Upper lobe of right lung (tissue), 1 donor: Measurements from ENCODE around the gene IL34. TPM values are rescaled to one million over a fixed set of nuclear protein-coding genes. Genes with fewer than 3 reads are reported as not detected.
A peak's percentile ranks its signal among the peaks of the same experiment; 100 is the strongest.

Experiments used
- ATAC-seq: fragments of 200-7000 bp; cut with Tn5 transposase; one replicate; pipeline ENCODE4 v1.9.1; 2020; ENCODE audit warnings: mild to moderate bottlenecking, moderate library complexity
- DNase-seq: peaks from one replicate; pipeline ENCODE4 v3.0.0-alpha.2; 2020
- H3K27ac ChIP-seq: fragments of 200-600 bp; one replicate; pipeline ENCODE4 v1.8.0; 2022
- H3K27me3 ChIP-seq: fragments of 200-600 bp; one replicate; pipeline ENCODE4 v1.8.0; 2022; ENCODE audit warnings: mild to moderate bottlenecking
- H3K36me3 ChIP-seq: fragments of 200-600 bp; one replicate; pipeline ENCODE4 v1.8.0; 2022
- H3K4me1 ChIP-seq: fragments of 200-600 bp; one replicate; pipeline ENCODE4 v1.8.0; 2022
- H3K4me3 ChIP-seq: fragments of 200-600 bp; one replicate; pipeline ENCODE4 v1.8.0; 2022; ENCODE audit warnings: mild to moderate bottlenecking
- H3K9me3 ChIP-seq: fragments of 200-600 bp; one replicate; pipeline ENCODE4 v1.8.0; 2022
- CTCF ChIP-seq: fragments of 200-600 bp; IDR thresholded peaks from one replicate; pipeline ENCODE4 v1.8.0; 2022; ENCODE audit warnings: antibody characterized with exemption
- intact Hi-C: fragments of 100-400 bp; cut with DNase I; formaldehyde crosslinking; loops from one replicate; pipeline ENCODE4 v1.11.0; 2022
- long read RNA-seq: library from polyadenylated mRNA; unstranded; transcript quantifications from one replicate; pipeline ENCODE4 v2.0.0, GENCODE V29; 2021
- total RNA-seq: library from RNA; stranded (reverse); fragmentation: NEBNext Ultra II Directional; extraction: Animal tissue kit (Norgen Biotek cat#: 25700); gene quantifications from one replicate; pipeline ENCODE4 v1.2.1, GENCODE V29; 2021
- donor health status: DM: no; HTN: yes; CAD: no; lungs with severe emphysema.

The IL34 gene
- 3.3 TPM for total RNA-seq
- long read RNA-seq, partial matches to known transcripts = 0 of 5 reads
- long read RNA-seq, other reads (novel, unspliced or antisense) = 4 of 5 reads

- H3K27ac ChIP-seq = no peak within 1 kb of the TSS
- H3K9me3 ChIP-seq = no peaks in the 10 kb centered on the region
- intact Hi-C loops = no loop called here
- DNase-seq (no peak), ATAC-seq (peak; percentile 15)
- no peaks in the 10 kb centered on the region for H3K36me3 ChIP-seq
- TF ChIP-seq CTCF = no peak
- H3K4me1 ChIP-seq = no peaks in the 10 kb centered on the region
- H3K4me3 ChIP-seq = no peak within 1 kb of the TSS
- no peaks in the 10 kb centered on the region for H3K27me3 ChIP-seq
Observed at GRCh38 chr16:70646260-70647241, at the start of gene IL34. IL34 (plus strand) TSS chr16:70646559; CDS start chr16:70646948, 389 bp downstream.

GRCh38 chr16:70597135-70597835 is 49.1 kb upstream of the IL34 start:
- DNase-seq = no peak
- no peak for TF ChIP-seq CTCF
- Histone ChIP-seq H3K27me3 (no peaks in the 10 kb centered on the region), H3K4me3 (no peak overlapping the region), H3K4me1 (peaks cover 10% of the 10 kb centered on the region), H3K9me3 (no peaks in the 10 kb centered on the region), H3K27ac (no peak overlapping the region), H3K36me3 (no peaks in the 10 kb centered on the region)
- intact Hi-C loops = no loop called here
- no peak for ATAC-seq

- Histone ChIP-seq H3K27ac (no peak overlapping the region), H3K36me3 (no peaks in the 10 kb centered on the region), H3K9me3 (no peaks in the 10 kb centered on the region), H3K4me3 (no peak overlapping the region), H3K27me3 (no peaks in the 10 kb centered on the region), H3K4me1 (peaks cover 6% of the 10 kb centered on the region)
- TF ChIP-seq CTCF = no peak
- intact Hi-C loops = no loop called here
- no peak for ATAC-seq
- no peak for DNase-seq
Observed at GRCh38 chr16:70598937-70599503, 47.3 kb upstream of the IL34 start.

- no peak for DNase-seq
- TF ChIP-seq CTCF = no peak
- intact Hi-C loops = no loop called here
- ATAC-seq = no peak
- no peak overlapping the region for H3K27ac ChIP-seq
- no peaks in the 10 kb centered on the region for H3K4me1 ChIP-seq
- no peaks in the 10 kb centered on the region for H3K36me3 ChIP-seq
- no peaks in the 10 kb centered on the region for H3K27me3 ChIP-seq
- H3K9me3 ChIP-seq = no peaks in the 10 kb centered on the region
- H3K4me3 ChIP-seq = no peak overlapping the region
Observed at GRCh38 chr16:70600730-70601129, 45.6 kb upstream of the IL34 start.

GRCh38 chr16:70601576-70602575 is 44.5 kb upstream of the IL34 start:
- ATAC-seq (no peak), DNase-seq (no peak)
- H3K4me3 ChIP-seq = no peak overlapping the region
- no peaks in the 10 kb centered on the region for H3K9me3 ChIP-seq
- no peaks in the 10 kb centered on the region for H3K4me1 ChIP-seq
- H3K36me3 ChIP-seq = no peaks in the 10 kb centered on the region
- no peak for TF ChIP-seq CTCF
- no peaks in the 10 kb centered on the region for H3K27me3 ChIP-seq
- intact Hi-C loops = no loop called here
- H3K27ac ChIP-seq = no peak overlapping the region
